GM12878 (cell line): ENCODE results near the gene PAQR9. TPM values are rescaled to one million over a fixed set of nuclear protein-coding genes. Genes with fewer than 3 reads are reported as not detected.

Experiments used
- CEBPB ChIP-seq, 2 experiments: fragments of 150-350 bp in 1 of 2; IDR thresholded peaks; 2 replicates each; pipeline ENCODE4 v1.6.1; 2012 to 2014; ENCODE audit warnings: low read depth in 2 of 2, low read length in 2 of 2, borderline replicate concordance in 1 of 2, inconsistent platforms in 1 of 2
- CHD2 ChIP-seq: IDR thresholded peaks from 2 replicates; pipeline ENCODE4 v1.6.1; 2011; ENCODE audit warnings: low read depth, low read length, improper control_type of control experiment, borderline replicate concordance
- HDAC2 ChIP-seq: fragments of 200-600 bp; sonication (generic); IDR thresholded peaks from 2 replicates; pipeline ENCODE4 v1.6.1; 2017
- KAT2A ChIP-seq: conservative IDR thresholded peaks from 2 replicates; pipeline ENCODE4 v1.6.1; 2011; ENCODE audit warnings: low read depth, low read length; ENCODE audit not compliant: control insufficient read depth
- NBN ChIP-seq: fragments of 450-650 bp; IDR thresholded peaks from 2 replicates; pipeline ENCODE4 v1.6.1; 2016
- PAX8 ChIP-seq: fragments of 450-650 bp; IDR thresholded peaks from 2 replicates; pipeline ENCODE4 v1.6.1; 2017; ENCODE audit warnings: mild to moderate bottlenecking, moderate library complexity
- POLR2AphosphoS2 ChIP-seq: IDR thresholded peaks from 2 replicates; pipeline ENCODE4 v1.6.1; 2011; ENCODE audit warnings: low read depth, mild to moderate bottlenecking, low read length, improper control_type of control experiment, moderate library complexity
- RAD21 ChIP-seq: IDR thresholded peaks from 2 replicates; pipeline ENCODE4 v1.6.1; 2011; ENCODE audit warnings: mild to moderate bottlenecking, low read depth, low read length, moderate library complexity; ENCODE audit not compliant: insufficient read depth
- RCOR1 ChIP-seq: conservative IDR thresholded peaks from 2 replicates; pipeline ENCODE4 v1.6.1; 2012; ENCODE audit warnings: low read depth, low read length, improper control_type of control experiment
- SMARCA5 ChIP-seq: fragments of 450-650 bp; IDR thresholded peaks from 2 replicates; pipeline ENCODE4 v1.6.1; 2017; ENCODE audit warnings: mild to moderate bottlenecking
- ZNF217 ChIP-seq: fragments of 450-650 bp; IDR thresholded peaks from 2 replicates; pipeline ENCODE4 v1.6.1; 2017; ENCODE audit warnings: antibody characterized with exemption, mild to moderate bottlenecking
- ZNF384 ChIP-seq: IDR thresholded peaks from 2 replicates; pipeline ENCODE4 v1.6.1; 2012; ENCODE audit warnings: low read depth, mild to moderate bottlenecking, low read length, improper control_type of control experiment, borderline replicate concordance
- ZZZ3 ChIP-seq: IDR thresholded peaks from 2 replicates; pipeline ENCODE4 v1.6.1; 2011; ENCODE audit warnings: low read depth; ENCODE audit not compliant: control insufficient read depth, insufficient read length
- polyA plus RNA-seq, 11 experiments: library from polyadenylated mRNA; depleted of rRNA in 4 of 11; unstranded in 6 of 11; stranded (reverse) in 5 of 11; fragments of >200 nt; fragmentation: Nextera tagmentation in 4 of 11; fragmentation: Illumina TruSeq in 1 of 11; extraction: Ambion mirVana in 4 of 11; extraction: Trizol in 1 of 11; gene quantifications; 1 replicate in 1 of 11; 2 replicates in 10 of 11; pipeline versions ENCODE4 v1.2.1 to v1.2.3, GENCODE V29; 2011 to 2016; ENCODE audit warnings: inconsistent platforms in 2 of 11, missing spikeins in 2 of 11, low read depth in 1 of 11
- total RNA-seq, 4 experiments: library from RNA; depleted of rRNA in 3 of 4; stranded (reverse); fragments of >200 nt in 3 of 4; fragmentation: Illumina TruSeq in 1 of 4; extraction: Trizol in 1 of 4; gene quantifications; 2 replicates each; pipeline versions ENCODE4 v1.2.1 to v1.2.3, GENCODE V29; 2013 to 2021
- TF ChIP-seq, protein P1 (sequence below): fragments of 450-650 bp; IDR thresholded peaks from 2 replicates; pipeline ENCODE4 v1.6.1; 2016; ENCODE audit warnings: mild to moderate bottlenecking, moderate library complexity, borderline replicate concordance
- TF ChIP-seq, protein P2 (sequence below): IDR thresholded peaks from 2 replicates; pipeline ENCODE4 v1.6.1; 2012; ENCODE audit warnings: mild to moderate bottlenecking, low read depth, low read length
- TF ChIP-seq, protein P3 (sequence below): IDR thresholded peaks from 2 replicates; pipeline ENCODE4 v1.6.1; 2011; ENCODE audit warnings: low read depth, mild to moderate bottlenecking, low read length, moderate library complexity, borderline replicate concordance; ENCODE audit errors: extremely low read depth
- TF ChIP-seq, protein P4 (sequence below): IDR thresholded peaks from 2 replicates; pipeline ENCODE4 v1.6.1; 2012; ENCODE audit warnings: low read depth, low read length, improper control_type of control experiment
- TF ChIP-seq, protein P5 (sequence below): fragments of 450-650 bp; IDR thresholded peaks from 2 replicates; pipeline ENCODE4 v1.6.1; 2017; ENCODE audit warnings: mild to moderate bottlenecking, low read depth, inconsistent platforms; ENCODE audit not compliant: poor library complexity, severe bottlenecking

The PAQR9 gene
- total and polyA plus RNA-seq, 10 of the 15 experiments (the other 5 are each of a cell fraction or from before 2014, with no cell fraction given), result not detected

DNA sequence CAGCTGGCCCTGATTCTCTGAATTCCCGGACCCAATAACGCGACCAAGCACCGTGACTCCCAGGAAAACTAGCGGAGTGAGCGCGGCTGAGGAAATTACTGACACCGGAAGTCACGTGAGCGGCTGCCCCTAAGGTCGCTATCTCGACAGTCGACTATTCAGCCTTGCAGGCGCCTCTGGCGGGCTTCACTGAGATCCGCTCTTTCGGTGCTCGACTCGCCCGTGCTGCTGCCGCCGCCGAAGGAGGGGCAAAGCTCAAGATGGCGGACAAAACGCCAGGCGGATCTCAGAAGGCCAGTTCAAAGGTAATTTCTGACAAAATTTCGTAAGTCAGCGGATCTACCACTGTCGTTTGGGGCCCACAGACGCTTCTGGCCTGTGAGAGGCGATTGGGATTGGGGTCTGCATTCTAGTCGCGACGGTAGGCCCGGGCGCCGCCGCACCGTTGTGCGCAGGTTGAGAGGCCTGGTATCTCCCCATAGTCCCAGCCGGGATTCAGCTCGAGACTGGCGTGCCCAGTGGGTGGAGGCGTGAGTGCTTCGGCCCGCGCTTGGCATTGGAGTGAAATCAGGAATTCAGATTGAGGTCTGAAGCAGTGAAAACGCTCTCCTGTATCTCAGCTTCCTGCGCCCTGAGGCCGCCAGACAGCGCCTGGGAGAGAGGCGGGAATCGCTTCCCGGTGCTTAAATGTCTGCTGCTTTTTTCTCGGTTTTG is 38.1 kb upstream of the PAQR9 start, which contains the start of gene U2SURP (continued):
- TF ChIP-seq, protein P1, sequence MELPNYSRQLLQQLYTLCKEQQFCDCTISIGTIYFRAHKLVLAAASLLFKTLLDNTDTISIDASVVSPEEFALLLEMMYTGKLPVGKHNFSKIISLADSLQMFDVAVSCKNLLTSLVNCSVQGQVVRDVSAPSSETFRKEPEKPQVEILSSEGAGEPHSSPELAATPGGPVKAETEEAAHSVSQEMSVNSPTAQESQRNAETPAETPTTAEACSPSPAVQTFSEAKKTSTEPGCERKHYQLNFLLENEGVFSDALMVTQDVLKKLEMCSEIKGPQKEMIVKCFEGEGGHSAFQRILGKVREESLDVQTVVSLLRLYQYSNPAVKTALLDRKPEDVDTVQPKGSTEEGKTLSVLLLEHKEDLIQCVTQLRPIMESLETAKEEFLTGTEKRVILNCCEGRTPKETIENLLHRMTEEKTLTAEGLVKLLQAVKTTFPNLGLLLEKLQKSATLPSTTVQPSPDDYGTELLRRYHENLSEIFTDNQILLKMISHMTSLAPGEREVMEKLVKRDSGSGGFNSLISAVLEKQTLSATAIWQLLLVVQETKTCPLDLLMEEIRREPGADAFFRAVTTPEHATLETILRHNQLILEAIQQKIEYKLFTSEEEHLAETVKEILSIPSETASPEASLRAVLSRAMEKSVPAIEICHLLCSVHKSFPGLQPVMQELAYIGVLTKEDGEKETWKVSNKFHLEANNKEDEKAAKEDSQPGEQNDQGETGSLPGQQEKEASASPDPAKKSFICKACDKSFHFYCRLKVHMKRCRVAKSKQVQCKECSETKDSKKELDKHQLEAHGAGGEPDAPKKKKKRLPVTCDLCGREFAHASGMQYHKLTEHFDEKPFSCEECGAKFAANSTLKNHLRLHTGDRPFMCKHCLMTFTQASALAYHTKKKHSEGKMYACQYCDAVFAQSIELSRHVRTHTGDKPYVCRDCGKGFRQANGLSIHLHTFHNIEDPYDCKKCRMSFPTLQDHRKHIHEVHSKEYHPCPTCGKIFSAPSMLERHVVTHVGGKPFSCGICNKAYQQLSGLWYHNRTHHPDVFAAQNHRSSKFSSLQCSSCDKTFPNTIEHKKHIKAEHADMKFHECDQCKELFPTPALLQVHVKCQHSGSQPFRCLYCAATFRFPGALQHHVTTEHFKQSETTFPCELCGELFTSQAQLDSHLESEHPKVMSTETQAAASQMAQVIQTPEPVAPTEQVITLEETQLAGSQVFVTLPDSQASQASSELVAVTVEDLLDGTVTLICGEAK, result peak; percentile 89
- TF ChIP-seq ZNF384 (no peak), KAT2A (no peak), RAD21 (no peak), ZZZ3 (no peak), CEBPB (IDR thresholded peaks at IDR 0.05; ENCODE audit: borderline replicate concordance in 1 of 2, low read depth in 2 of 2, low read length in 2 of 2) (no peak), NBN (peak; percentile 93), ZNF217 (no peak), RCOR1 (0 out of 2 replicates have a peak, but pooled peaks have one; percentile 89), PAX8 (no peak), POLR2AphosphoS2 (peak; percentile 93; the same call in 1 of the 2 replicates), HDAC2 (peak; percentile 94), CHD2 (peak; percentile 52; the same call in 1 of the 2 replicates), SMARCA5 (peak; percentile 42; the same call in 1 of the 2 replicates)
- TF ChIP-seq, protein P2, sequence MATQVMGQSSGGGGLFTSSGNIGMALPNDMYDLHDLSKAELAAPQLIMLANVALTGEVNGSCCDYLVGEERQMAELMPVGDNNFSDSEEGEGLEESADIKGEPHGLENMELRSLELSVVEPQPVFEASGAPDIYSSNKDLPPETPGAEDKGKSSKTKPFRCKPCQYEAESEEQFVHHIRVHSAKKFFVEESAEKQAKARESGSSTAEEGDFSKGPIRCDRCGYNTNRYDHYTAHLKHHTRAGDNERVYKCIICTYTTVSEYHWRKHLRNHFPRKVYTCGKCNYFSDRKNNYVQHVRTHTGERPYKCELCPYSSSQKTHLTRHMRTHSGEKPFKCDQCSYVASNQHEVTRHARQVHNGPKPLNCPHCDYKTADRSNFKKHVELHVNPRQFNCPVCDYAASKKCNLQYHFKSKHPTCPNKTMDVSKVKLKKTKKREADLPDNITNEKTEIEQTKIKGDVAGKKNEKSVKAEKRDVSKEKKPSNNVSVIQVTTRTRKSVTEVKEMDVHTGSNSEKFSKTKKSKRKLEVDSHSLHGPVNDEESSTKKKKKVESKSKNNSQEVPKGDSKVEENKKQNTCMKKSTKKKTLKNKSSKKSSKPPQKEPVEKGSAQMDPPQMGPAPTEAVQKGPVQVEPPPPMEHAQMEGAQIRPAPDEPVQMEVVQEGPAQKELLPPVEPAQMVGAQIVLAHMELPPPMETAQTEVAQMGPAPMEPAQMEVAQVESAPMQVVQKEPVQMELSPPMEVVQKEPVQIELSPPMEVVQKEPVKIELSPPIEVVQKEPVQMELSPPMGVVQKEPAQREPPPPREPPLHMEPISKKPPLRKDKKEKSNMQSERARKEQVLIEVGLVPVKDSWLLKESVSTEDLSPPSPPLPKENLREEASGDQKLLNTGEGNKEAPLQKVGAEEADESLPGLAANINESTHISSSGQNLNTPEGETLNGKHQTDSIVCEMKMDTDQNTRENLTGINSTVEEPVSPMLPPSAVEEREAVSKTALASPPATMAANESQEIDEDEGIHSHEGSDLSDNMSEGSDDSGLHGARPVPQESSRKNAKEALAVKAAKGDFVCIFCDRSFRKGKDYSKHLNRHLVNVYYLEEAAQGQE, result peak; percentile 22; the same call in 1 of the 2 replicates
- TF ChIP-seq, protein P3, sequence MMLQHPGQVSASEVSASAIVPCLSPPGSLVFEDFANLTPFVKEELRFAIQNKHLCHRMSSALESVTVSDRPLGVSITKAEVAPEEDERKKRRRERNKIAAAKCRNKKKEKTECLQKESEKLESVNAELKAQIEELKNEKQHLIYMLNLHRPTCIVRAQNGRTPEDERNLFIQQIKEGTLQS, result peak; percentile 90
- TF ChIP-seq, protein P4, sequence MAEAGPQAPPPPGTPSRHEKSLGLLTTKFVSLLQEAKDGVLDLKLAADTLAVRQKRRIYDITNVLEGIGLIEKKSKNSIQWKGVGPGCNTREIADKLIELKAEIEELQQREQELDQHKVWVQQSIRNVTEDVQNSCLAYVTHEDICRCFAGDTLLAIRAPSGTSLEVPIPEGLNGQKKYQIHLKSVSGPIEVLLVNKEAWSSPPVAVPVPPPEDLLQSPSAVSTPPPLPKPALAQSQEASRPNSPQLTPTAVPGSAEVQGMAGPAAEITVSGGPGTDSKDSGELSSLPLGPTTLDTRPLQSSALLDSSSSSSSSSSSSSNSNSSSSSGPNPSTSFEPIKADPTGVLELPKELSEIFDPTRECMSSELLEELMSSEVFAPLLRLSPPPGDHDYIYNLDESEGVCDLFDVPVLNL, result peak; percentile 76; the same call in 1 of the 2 replicates
- TF ChIP-seq, protein P5, sequence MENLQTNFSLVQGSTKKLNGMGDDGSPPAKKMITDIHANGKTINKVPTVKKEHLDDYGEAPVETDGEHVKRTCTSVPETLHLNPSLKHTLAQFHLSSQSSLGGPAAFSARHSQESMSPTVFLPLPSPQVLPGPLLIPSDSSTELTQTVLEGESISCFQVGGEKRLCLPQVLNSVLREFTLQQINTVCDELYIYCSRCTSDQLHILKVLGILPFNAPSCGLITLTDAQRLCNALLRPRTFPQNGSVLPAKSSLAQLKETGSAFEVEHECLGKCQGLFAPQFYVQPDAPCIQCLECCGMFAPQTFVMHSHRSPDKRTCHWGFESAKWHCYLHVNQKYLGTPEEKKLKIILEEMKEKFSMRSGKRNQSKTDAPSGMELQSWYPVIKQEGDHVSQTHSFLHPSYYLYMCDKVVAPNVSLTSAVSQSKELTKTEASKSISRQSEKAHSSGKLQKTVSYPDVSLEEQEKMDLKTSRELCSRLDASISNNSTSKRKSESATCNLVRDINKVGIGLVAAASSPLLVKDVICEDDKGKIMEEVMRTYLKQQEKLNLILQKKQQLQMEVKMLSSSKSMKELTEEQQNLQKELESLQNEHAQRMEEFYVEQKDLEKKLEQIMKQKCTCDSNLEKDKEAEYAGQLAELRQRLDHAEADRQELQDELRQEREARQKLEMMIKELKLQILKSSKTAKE, result peak; percentile 89
